IPS-18a (cell line): ENCODE measurements around the gene DTNB.

Source experiments
- H3K27ac ChIP-seq: one replicate; pipeline ENCODE4 v1.5.1; 2013; ENCODE audit warnings: low read length
- H3K27me3 ChIP-seq: one replicate; pipeline ENCODE4 v1.6.1; 2013; ENCODE audit warnings: mild to moderate bottlenecking, low read length; ENCODE audit not compliant: control insufficient read depth, insufficient read depth
- H3K36me3 ChIP-seq: one replicate; pipeline ENCODE4 v1.6.1; 2013; ENCODE audit warnings: low read depth, low read length; ENCODE audit not compliant: control insufficient read depth
- H3K4me1 ChIP-seq: one replicate; pipeline ENCODE4 v1.6.1; 2013; ENCODE audit warnings: low read depth, low read length; ENCODE audit not compliant: control insufficient read depth
- H3K4me3 ChIP-seq: one replicate; pipeline ENCODE4 v1.5.1; 2013; ENCODE audit warnings: low read length
- H3K9ac ChIP-seq: one replicate; pipeline ENCODE4 v1.6.1; 2013; ENCODE audit warnings: mild to moderate bottlenecking, low read length, moderate library complexity
- H3K9me3 ChIP-seq: one replicate; pipeline ENCODE4 v1.6.1; 2013; ENCODE audit warnings: low read depth, low read length; ENCODE audit not compliant: control insufficient read depth

The DTNB gene

DNA sequence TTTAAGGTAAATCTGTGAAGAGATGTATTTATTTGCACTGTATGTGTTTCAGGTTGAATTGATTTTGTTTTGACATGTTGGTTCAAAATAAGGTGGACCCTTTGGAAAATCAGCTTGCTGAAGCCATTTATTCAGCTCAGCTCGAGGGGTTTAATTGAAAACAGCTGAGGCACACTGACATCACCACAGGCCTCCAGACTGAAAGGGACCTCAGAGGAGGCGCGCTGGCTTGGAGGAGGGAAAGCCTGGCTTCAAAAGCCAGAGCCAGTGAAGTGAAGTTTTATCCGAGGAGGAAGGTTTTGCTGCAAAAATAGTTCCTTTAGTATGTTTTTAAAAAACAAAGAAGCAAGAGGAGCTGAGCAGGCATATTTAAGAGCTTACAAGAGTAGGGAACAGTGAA, 304.7 kb downstream of the DTNB start:
- H3K27me3 ChIP-seq = peaks cover 22% of the 10 kb centered on the region
- no peaks in the 10 kb centered on the region for H3K4me1 ChIP-seq
- no peak overlapping the region for H3K4me3 ChIP-seq
- H3K9me3 ChIP-seq = no peaks in the 10 kb centered on the region
- H3K36me3 ChIP-seq = no peaks in the 10 kb centered on the region
- H3K9ac ChIP-seq = no peak overlapping the region
- no peak overlapping the region for H3K27ac ChIP-seq

DNA sequence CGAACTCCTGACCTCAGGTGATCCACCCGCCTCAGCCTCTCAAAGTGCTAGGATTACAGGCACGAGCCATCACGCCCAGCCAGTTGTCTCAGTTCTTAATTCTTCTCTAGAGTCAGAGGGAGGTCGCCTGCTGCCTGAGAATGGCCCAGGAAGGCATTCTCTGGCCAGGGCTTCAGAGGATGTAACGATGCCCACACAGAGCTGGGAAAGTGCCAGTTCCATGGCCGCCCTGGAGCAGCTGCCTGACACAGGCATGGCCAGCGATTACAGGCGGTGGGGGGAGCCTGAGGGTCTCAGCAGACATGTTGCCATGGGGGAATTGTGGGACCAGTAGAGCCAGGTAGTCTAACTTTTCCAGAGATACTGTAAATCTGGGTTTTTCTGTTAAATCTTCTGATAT, 306.1 kb downstream of the DTNB start:
- H3K36me3 ChIP-seq = no peaks in the 10 kb centered on the region
- H3K4me1 ChIP-seq = peaks cover 2% of the 10 kb centered on the region
- peaks cover 33% of the 10 kb centered on the region for H3K27me3 ChIP-seq
- H3K9me3 ChIP-seq = no peaks in the 10 kb centered on the region
- H3K9ac ChIP-seq = no peak overlapping the region
- no peak overlapping the region for H3K27ac ChIP-seq
- H3K4me3 ChIP-seq = no peak overlapping the region

DNA sequence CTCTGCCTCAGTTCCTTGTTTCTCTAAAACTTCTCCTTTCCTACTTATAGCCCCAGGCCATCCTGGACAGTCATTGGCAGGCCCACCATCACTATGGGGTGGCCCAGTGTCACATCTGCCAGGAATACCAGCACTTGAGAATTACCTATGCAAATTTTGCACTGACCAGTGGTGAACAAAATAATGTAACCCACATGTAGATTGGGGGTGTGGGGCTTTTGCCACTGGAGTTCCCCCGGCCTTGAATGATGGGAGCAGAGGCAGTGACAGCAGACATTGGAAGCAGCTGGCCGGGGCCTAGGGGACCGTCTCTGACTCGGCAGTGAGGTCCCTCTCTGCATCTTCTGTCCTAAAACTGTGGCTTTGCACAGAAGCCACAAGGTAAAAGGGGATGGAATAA, 306.7 kb downstream of the DTNB start:
- Histone ChIP-seq H3K9ac (no peak overlapping the region), H3K4me1 (peaks cover 4% of the 10 kb centered on the region), H3K4me3 (no peak overlapping the region), H3K36me3 (no peaks in the 10 kb centered on the region), H3K27ac (no peak overlapping the region), H3K27me3 (peaks cover 36% of the 10 kb centered on the region), H3K9me3 (no peaks in the 10 kb centered on the region)

DNA sequence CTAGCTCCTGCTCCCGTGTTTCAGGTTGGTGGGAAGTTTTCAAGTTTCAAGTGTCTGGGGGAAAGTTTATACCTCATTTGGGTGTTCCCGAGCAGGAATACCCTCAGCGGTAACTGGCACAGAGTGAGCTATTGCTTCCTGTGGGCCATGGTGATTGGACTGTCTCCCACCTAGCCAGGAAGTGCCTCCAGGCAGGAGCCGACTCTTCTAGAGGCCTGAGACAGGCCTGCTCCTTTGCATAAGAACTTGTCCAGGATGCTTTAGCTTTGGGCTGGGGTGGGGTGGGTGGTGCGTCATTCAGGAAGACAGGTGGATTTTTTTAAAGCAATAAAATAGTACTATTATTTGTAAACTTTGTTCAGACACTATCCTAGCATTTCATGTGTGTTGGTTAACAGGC, 308.1 kb downstream of the DTNB start:
- Histone ChIP-seq H3K4me3 (no peak overlapping the region), H3K27ac (no peak overlapping the region), H3K27me3 (peaks cover 48% of the 10 kb centered on the region), H3K9me3 (no peaks in the 10 kb centered on the region), H3K4me1 (peaks cover 4% of the 10 kb centered on the region), H3K36me3 (no peaks in the 10 kb centered on the region), H3K9ac (no peak overlapping the region)

DNA sequence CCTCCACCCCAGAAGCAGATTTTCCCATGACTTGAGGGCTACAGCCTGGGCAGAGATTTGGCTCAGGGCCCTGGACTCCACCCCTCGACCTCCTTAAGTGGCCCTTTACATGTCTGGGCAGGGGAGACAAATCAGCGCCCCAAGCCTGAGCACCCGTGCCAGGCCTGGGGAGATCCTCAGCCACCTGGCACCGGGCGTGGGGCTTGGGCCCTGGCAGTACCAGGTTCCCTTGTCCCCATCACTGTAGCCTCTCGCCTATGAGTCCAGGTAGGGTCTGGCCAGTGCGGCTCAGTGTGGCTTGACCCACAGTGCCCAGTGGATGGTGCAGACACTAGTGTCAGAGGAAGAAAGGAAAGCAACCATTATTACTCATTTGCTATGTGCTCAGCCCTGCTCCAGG, 309.6 kb downstream of the DTNB start:
- no peak overlapping the region for H3K27ac ChIP-seq
- H3K36me3 ChIP-seq = no peaks in the 10 kb centered on the region

DNA sequence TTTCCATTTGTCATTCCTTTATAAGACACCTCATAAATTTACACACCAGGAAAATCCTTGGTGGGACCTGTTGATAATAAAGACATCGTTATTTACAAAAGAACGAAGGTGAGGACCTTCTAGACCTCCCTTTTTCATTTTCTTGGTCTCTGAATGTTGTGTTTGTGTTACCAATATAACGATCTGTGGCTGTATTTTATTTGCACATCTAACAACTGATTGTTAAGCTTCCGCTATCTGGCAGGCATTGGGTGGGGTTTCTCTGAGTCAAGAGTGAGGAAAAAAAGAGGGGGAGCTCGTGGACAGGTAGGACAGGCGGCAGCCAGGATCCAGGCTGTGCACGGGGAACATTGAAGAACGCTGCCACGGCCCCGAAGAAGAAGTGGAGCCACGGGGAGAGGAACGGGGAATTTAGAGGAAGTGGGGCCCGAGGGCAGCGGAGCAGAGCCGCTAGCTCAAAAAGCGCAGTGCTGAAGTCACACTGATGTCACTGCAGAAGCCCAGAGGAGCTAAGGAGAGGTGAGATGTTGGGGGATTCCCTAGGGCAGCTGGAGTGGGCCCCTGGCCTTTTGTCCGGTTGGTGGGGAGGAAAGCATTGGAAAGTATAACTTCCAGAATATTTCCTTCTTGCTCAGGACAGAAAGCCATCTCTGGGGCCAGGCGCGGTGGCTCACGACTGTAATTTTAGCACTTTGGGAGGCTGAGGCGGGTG, 310.8 kb downstream of the DTNB start:
- Histone ChIP-seq H3K9ac (no peak overlapping the region), H3K27me3 (peaks cover 50% of the 10 kb centered on the region), H3K4me1 (peaks cover 4% of the 10 kb centered on the region), H3K4me3 (no peak overlapping the region), H3K9me3 (no peaks in the 10 kb centered on the region), H3K27ac (no peak overlapping the region), H3K36me3 (no peaks in the 10 kb centered on the region)

More for the DNA sequence above, 309.6 kb downstream of the DTNB start:
- H3K9me3 ChIP-seq = no peaks in the 10 kb centered on the region
- H3K9ac ChIP-seq = no peak overlapping the region
- peaks cover 4% of the 10 kb centered on the region for H3K4me1 ChIP-seq
- peaks cover 52% of the 10 kb centered on the region for H3K27me3 ChIP-seq
- no peak overlapping the region for H3K4me3 ChIP-seq

DNA sequence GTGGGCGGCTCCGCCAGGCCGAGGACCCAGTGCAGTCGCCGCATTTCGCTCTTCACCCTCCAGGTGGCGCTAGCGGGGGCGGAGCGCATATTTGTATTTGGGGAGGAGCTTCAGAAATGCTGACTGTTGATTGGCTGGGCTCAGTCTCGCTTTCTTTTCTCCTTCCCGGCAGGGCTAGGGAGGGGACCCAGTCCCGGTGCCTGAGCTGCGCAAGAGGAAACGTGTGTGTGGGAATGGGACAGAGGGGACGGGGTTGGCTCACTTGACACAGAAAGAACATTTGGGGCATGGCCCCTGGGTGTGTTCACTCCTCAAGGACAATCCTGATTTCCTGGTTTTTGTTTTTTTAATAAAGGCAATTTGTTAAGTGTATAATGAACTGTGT, 311.3 kb downstream of the DTNB start:
- Histone ChIP-seq H3K4me1 (peaks cover 4% of the 10 kb centered on the region), H3K4me3 (peak overlapping the region; percentile 33), H3K36me3 (no peaks in the 10 kb centered on the region), H3K27me3 (peaks cover 47% of the 10 kb centered on the region), H3K9ac (no peak overlapping the region), H3K27ac (no peak overlapping the region), H3K9me3 (no peaks in the 10 kb centered on the region)

DNA sequence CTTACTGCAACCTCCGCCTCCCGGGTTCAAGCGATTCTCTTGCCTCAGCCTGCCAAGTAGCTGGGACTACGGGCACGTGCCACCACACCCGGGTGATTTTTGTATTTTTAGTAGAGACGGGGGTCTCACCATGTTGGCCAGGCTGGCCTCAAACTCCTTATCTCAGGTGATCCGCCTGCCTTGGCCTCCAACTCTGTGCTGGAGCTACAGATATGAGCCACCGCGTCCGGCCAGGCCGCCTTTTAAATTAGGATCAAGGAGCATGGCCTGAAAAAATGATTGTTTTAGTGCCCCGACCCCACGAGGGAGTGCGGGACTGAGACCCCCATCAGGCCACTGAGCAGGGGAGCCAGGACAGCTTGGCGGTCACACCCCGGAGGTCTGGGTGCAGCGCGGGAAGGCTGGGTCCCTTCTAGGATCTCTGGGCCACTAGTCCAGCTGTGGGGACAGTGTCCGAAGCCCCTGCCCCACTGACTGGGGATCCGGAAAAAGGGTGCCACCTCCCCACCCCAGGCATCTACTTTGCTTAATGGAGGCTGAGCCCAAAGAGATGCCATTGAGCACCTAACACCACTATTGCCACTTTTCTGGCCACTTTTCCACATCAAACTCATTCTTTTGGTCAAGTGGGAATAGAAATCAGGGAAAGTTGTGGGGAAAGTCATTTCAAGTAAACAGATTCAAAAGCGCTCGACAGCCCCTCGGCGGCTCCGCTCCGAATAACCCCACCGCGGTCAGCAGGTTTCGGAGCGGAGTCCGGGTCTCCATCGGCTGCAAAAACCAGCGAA, 311.9 kb downstream of the DTNB start:
- H3K9ac ChIP-seq = no peak overlapping the region
- peaks cover 4% of the 10 kb centered on the region for H3K4me1 ChIP-seq
- no peak overlapping the region for H3K27ac ChIP-seq
- no peaks in the 10 kb centered on the region for H3K9me3 ChIP-seq
- peak overlapping the region; percentile 33 for H3K4me3 ChIP-seq
- peaks cover 47% of the 10 kb centered on the region for H3K27me3 ChIP-seq
- H3K36me3 ChIP-seq = no peaks in the 10 kb centered on the region

DNA sequence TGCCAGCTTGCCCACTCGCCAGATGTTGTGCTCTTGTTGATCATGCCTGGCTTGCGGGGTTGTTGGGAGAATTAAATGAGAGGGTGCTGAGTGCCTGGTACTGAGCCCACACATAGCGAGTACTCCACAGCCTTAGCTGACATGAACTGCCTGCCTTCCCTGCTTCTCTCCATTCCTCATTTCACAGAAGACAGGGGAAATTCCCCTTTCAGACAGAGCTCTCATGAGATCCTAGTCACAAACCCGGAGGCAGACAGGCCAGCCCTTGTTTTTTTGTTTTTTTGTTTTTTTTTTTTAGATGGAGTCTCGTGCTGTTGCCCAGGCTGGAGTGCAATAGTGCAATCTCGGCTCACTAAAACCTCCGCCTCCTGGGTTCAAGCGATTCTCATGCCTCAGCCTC, 314.5 kb downstream of the DTNB start:
- Histone ChIP-seq H3K9ac (no peak overlapping the region), H3K4me3 (no peak overlapping the region), H3K4me1 (peaks cover 4% of the 10 kb centered on the region), H3K36me3 (no peaks in the 10 kb centered on the region), H3K9me3 (no peaks in the 10 kb centered on the region), H3K27me3 (peaks cover 32% of the 10 kb centered on the region), H3K27ac (no peak overlapping the region)

DNA sequence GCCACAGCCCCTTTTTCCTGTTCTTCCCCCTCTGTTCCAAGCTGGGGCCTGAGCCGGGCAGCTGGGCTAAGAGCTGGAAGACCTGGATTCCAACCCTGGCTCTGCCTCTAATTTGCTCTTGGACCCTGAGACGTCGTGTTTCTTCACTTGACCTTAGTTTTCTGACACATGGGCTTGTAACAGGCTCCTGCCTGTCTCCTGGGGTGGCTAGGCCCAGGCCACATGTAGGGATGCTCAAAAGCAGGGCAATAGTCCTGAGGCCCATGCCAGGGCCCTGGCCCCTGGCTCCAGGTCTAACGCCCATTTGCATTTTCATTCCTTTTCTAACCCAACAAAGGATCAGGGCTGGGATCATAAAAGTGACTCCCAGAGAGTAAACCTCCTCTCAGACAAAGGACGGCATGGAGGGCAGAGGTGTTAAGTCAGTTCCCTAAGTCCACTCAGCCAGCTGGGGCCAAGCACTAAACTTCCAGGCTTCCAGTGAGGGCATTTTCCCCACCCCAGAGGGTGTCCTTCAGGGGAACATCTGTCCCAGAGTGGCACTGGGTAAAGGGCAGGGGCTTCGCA, 315.0 kb downstream of the DTNB start:
- no peak overlapping the region for H3K27ac ChIP-seq
- no peak overlapping the region for H3K9ac ChIP-seq
- H3K4me1 ChIP-seq = peaks cover 4% of the 10 kb centered on the region
- H3K9me3 ChIP-seq = no peaks in the 10 kb centered on the region
- H3K27me3 ChIP-seq = peaks cover 27% of the 10 kb centered on the region
- H3K36me3 ChIP-seq = no peaks in the 10 kb centered on the region
- no peak overlapping the region for H3K4me3 ChIP-seq

DNA sequence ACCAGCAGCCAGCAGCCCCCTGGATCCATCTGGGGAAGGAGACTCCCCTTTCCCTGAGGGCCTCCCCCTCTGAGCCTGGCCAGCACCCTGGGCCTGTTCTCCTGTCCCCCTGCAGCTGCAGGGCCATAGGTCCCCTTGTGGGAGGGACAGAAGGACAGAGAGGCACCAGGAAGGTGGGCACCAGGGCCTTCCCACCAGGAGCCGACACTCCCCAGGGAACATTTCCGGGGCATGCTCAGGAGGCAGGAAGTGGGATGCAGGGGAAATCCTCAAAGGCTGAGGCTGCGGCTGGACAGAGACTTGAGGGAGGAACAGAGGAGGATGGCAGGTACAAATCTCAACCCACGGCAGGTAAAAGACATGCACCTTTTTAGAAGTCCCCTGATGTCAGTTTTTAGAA, 317.3 kb downstream of the DTNB start:
- Histone ChIP-seq H3K4me3 (no peak overlapping the region), H3K9me3 (no peaks in the 10 kb centered on the region), H3K27ac (no peak overlapping the region), H3K9ac (no peak overlapping the region), H3K4me1 (no peaks in the 10 kb centered on the region), H3K36me3 (no peaks in the 10 kb centered on the region), H3K27me3 (peaks cover 10% of the 10 kb centered on the region)
